Prostate gland (tissue), 2 donors: ENCODE data around the gene TTC34.

Source experiments
- POLR2A ChIP-seq: fragments of 450-650 bp; IDR thresholded peaks from one replicate; pipeline ENCODE4 v1.6.1; 2016; ENCODE audit warnings: antibody characterized with exemption, mild to moderate bottlenecking
- POLR2AphosphoS5 ChIP-seq: sonication (generic); formaldehyde crosslinking; IDR thresholded peaks from one replicate; pipeline ENCODE4 v1.6.1; 2017; ENCODE audit warnings: antibody characterized with exemption
- TF ChIP-seq, protein P1 (sequence below), 4 experiments: fragments of 200-600 bp in 2 of 4; fragments of 450-650 bp in 2 of 4; sonication (generic) in 2 of 4; IDR thresholded peaks; 1 replicate in 3 of 4; 2 replicates in 1 of 4; pipeline ENCODE4 v1.5.1; 2016 to 2019; ENCODE audit warnings: antibody characterized with exemption in 4 of 4, mild to moderate bottlenecking in 2 of 4, moderate library complexity in 2 of 4

DNA sequence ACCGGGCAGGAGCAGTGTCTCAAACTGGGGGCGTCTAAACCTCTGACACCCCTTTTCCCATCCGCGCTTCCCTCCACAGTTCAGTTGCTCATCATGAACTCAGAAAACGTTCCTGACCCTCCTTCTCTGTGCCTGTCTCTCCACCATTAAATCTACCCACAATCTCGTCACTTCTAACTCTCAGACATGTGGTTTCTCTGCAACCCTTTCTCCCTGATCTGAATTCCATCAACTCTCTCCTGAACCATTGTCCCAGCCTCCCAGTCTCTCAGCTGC lies 3.8 kb downstream of the TTC34 start:
- TF ChIP-seq, protein P1, sequence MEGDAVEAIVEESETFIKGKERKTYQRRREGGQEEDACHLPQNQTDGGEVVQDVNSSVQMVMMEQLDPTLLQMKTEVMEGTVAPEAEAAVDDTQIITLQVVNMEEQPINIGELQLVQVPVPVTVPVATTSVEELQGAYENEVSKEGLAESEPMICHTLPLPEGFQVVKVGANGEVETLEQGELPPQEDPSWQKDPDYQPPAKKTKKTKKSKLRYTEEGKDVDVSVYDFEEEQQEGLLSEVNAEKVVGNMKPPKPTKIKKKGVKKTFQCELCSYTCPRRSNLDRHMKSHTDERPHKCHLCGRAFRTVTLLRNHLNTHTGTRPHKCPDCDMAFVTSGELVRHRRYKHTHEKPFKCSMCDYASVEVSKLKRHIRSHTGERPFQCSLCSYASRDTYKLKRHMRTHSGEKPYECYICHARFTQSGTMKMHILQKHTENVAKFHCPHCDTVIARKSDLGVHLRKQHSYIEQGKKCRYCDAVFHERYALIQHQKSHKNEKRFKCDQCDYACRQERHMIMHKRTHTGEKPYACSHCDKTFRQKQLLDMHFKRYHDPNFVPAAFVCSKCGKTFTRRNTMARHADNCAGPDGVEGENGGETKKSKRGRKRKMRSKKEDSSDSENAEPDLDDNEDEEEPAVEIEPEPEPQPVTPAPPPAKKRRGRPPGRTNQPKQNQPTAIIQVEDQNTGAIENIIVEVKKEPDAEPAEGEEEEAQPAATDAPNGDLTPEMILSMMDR (IDR thresholded peaks at IDR 0.05), result no peak
- no peak for TF ChIP-seq POLR2A
- no peak for TF ChIP-seq POLR2AphosphoS5
